ENCODE measurements around the gene ZNF333. TPM values are rescaled to one million over a fixed set of nuclear protein-coding genes. Genes with fewer than 3 reads are reported as not detected.
"Not testable (repeated sequence)": the region's sequence is repeated elsewhere in the genome, so short reads cannot be mapped to it uniquely, and the experiment has no call there.

The ZNF333 gene
- total RNA-seq, 2 donors from 2014 or later: 16.2 to 19.8 TPM

- H3K4me1 ChIP-seq (ENCODE audit: control insufficient read depth, insufficient read depth, low read length); DNase-seq; H3K27me3 ChIP-seq (ENCODE audit: control insufficient read depth, insufficient read depth, low read length, poor library complexity, severe bottlenecking); H3K9me3 ChIP-seq (ENCODE audit: control insufficient read depth, low read length); H3K27ac Mint-ChIP-seq; H3K4me3 ChIP-seq (ENCODE audit: low read length); H3K36me3 ChIP-seq (ENCODE audit: control insufficient read depth, insufficient read depth, low read length); H3K4me3 Mint-ChIP-seq; H3K9ac ChIP-seq (ENCODE audit: extremely low read depth, low read length, poor library complexity, severe bottlenecking); H3K27ac ChIP-seq (ENCODE audit: low read depth, low read length); H3K4me1 Mint-ChIP-seq; H3K36me3 Mint-ChIP-seq (ENCODE audit: low read depth); H3K27me3 Mint-ChIP-seq (ENCODE audit: insufficient read depth): not testable (repeated sequence)
- peaks cover 24% of the 10 kb centered on the region for H3K9me3 Mint-ChIP-seq
- 83 to 90% methylated on average over 13 to 15 of the region's 17 CpGs for WGBS, 2 experiments (ENCODE audit: insufficient coverage in 1 of 2, insufficient read length in 1 of 2)
These were observed 92.1 kb downstream of the ZNF333 start for GRCh38 chr19:14781713-14782536.

GRCh38 chr19:14782626-14783409 lies 93.0 kb downstream of the ZNF333 start:
- Histone ChIP-seq H3K36me3 (ENCODE audit: control insufficient read depth, insufficient read depth, low read length) (no peaks in the 10 kb centered on the region), H3K4me1 (ENCODE audit: control insufficient read depth, insufficient read depth, low read length) (no peaks in the 10 kb centered on the region), H3K9ac (ENCODE audit: extremely low read depth, low read length, poor library complexity, severe bottlenecking) (no peak overlapping the region), H3K4me3 (ENCODE audit: low read length) (no peak overlapping the region), H3K27me3 (ENCODE audit: control insufficient read depth, insufficient read depth, low read length, poor library complexity, severe bottlenecking) (no peaks in the 10 kb centered on the region), H3K27ac (ENCODE audit: low read depth, low read length) (no peak overlapping the region), H3K9me3 (ENCODE audit: control insufficient read depth, low read length) (peaks cover 4% of the 10 kb centered on the region)
- H3K4me1 Mint-ChIP-seq: no peaks in the 10 kb centered on the region
- peaks cover 1% of the 10 kb centered on the region for H3K27me3 Mint-ChIP-seq (ENCODE audit: insufficient read depth)
- no peaks in the 10 kb centered on the region for H3K36me3 Mint-ChIP-seq (ENCODE audit: low read depth)
- no peak overlapping the region for H3K4me3 Mint-ChIP-seq
- 74 to 85% methylated on average over 10 to 16 of the region's 16 CpGs for WGBS, 2 experiments (ENCODE audit: insufficient coverage in 1 of 2, insufficient read length in 1 of 2)
- no peak for TF ChIP-seq CTCF (conservative IDR thresholded peaks at IDR 0.05)
- no peak overlapping the region for H3K27ac Mint-ChIP-seq
- H3K9me3 Mint-ChIP-seq: peaks cover 21% of the 10 kb centered on the region
- peak; percentile 29 for DNase-seq

Other genes starting within 250 kb of the ZNF333 start
- 1 to 10 TPM in 1 of 2 donors, under 1 TPM in 1; 0.81 to 1.0 TPM for gene PTGER1, start 214.7 kb upstream of the ZNF333 start, total RNA-seq
- 10 to 100 TPM; 68.6 to 72.6 TPM for gene GIPC1, start 193.9 kb upstream of the ZNF333 start, total RNA-seq
- gene DNAJB1, start 171.7 kb upstream of the ZNF333 start, total RNA-seq: 10 to 100 TPM; 66.1 to 70.0 TPM
- 100 to 1,000 TPM; 127 to 140 TPM for gene TECR, start 160.5 kb upstream of the ZNF333 start, total RNA-seq
- 100 to 1,000 TPM; 127 to 141 TPM for gene NDUFB7, start 118.0 kb upstream of the ZNF333 start, total RNA-seq
- not detected for gene CLEC17A, start 107.0 kb upstream of the ZNF333 start, total RNA-seq
- gene ADGRE3, start 15.2 kb upstream of the ZNF333 start, total RNA-seq: not detected
- under 1 TPM; 0.07 TPM for gene ADGRE2, start 88.5 kb downstream of the ZNF333 start, total RNA-seq
- gene OR7A5, start 145.1 kb downstream of the ZNF333 start, total RNA-seq: not detected
- gene OR7C1, start 145.1 kb downstream of the ZNF333 start, total RNA-seq: not detected
- not detected for gene OR7A10, start 158.9 kb downstream of the ZNF333 start, total RNA-seq
- not detected for gene OR7A17, start 196.1 kb downstream of the ZNF333 start, total RNA-seq